CD4-positive, CD25-positive, alpha-beta regulatory T cell (primary cell): ENCODE results near the gene CHRNG. TPM values are rescaled to one million over a fixed set of nuclear protein-coding genes. Genes with fewer than 3 reads are reported as not detected.

Experiments
- ATAC-seq, 2 donors: fragments of 150-1000 bp; cut with Tn5 transposase; one replicate each; pipeline ENCODE4 v1.10.0; 2021; ENCODE audit warnings: low read depth in 2 of 2, moderate number of reproducible peaks in 2 of 2, moderate library complexity in 1 of 2
- DNase-seq, 3 donors: peaks; one replicate each; pipeline versions ENCODE4 v3.0.0 to v3.0.0-alpha.2; 2012 to 2022; ENCODE audit warnings: mixed read lengths in 1 of 3
- H3K27ac ChIP-seq: one replicate; pipeline ENCODE4 v1.7.0; 2013; ENCODE audit warnings: mild to moderate bottlenecking, low read length; ENCODE audit not compliant: insufficient read depth, poor library complexity, severe bottlenecking
- H3K27me3 ChIP-seq: one replicate; pipeline ENCODE4 v1.7.0; 2013; ENCODE audit warnings: low read length; ENCODE audit not compliant: control insufficient read depth, insufficient read depth
- H3K36me3 ChIP-seq: one replicate; pipeline ENCODE4 v1.7.0; 2013; ENCODE audit warnings: mild to moderate bottlenecking, low read length, moderate library complexity; ENCODE audit not compliant: control insufficient read depth, insufficient read depth
- H3K4me1 ChIP-seq: 2 replicates; pipeline ENCODE4 v1.7.0; 2013; ENCODE audit warnings: mild to moderate bottlenecking, low read length; ENCODE audit not compliant: insufficient read depth, control insufficient read depth, poor library complexity, severe bottlenecking
- H3K4me3 ChIP-seq: one replicate; pipeline ENCODE4 v1.7.0; 2013; ENCODE audit warnings: low read depth, mild to moderate bottlenecking, low read length, moderate library complexity
- H3K9me3 ChIP-seq, 2 experiments: 1 replicate in 1 of 2; 2 replicates in 1 of 2; pipeline ENCODE4 v1.7.0; 2013; ENCODE audit warnings: low read length in 2 of 2, mild to moderate bottlenecking in 1 of 2, moderate library complexity in 1 of 2; ENCODE audit not compliant: control insufficient read depth in 2 of 2
- H3K27ac Mint-ChIP-seq, 3 donors: one replicate each; pipeline ENCODE4 v1.8.0; 2020 to 2022; ENCODE audit warnings: mild to moderate bottlenecking in 3 of 3, mixed read lengths in 3 of 3, moderate library complexity in 2 of 3
- H3K27me3 Mint-ChIP-seq: one replicate; pipeline ENCODE4 v1.8.0; 2022; ENCODE audit warnings: mild to moderate bottlenecking, mixed read lengths
- H3K36me3 Mint-ChIP-seq: one replicate; pipeline ENCODE4 v1.8.0; 2020; ENCODE audit warnings: mixed read lengths
- H3K4me1 Mint-ChIP-seq, 4 donors: one replicate each; pipeline ENCODE4 v1.8.0; 2020 to 2022; ENCODE audit warnings: mixed read lengths in 4 of 4, mild to moderate bottlenecking in 1 of 4
- H3K4me3 Mint-ChIP-seq, 4 donors: one replicate each; pipeline ENCODE4 v1.8.0; 2020 to 2022; ENCODE audit warnings: mild to moderate bottlenecking in 4 of 4, mixed read lengths in 4 of 4, moderate library complexity in 3 of 4
- H3K9me3 Mint-ChIP-seq, 7 donors: one replicate each; pipeline ENCODE4 v1.8.0; 2020 to 2022; ENCODE audit warnings: mixed read lengths in 7 of 7, mild to moderate bottlenecking in 3 of 7, moderate library complexity in 2 of 7
- polyA plus RNA-seq, 4 donors: library from polyadenylated mRNA; unstranded; fragments of 300-500 nt; fragmentation: Illumina TruSeq; gene quantifications; one replicate each; pipeline ENCODE4 v1.2.3, GENCODE V29; 2021
- total RNA-seq: library from RNA; stranded (reverse); gene quantifications from one replicate; pipeline ENCODE4 v1.2.3, GENCODE V29; 2022

The CHRNG gene
- total RNA-seq (not detected), polyA plus RNA-seq (under 1 TPM in 1 of 4 donors, not detected in 3; 0.07 TPM)

- no peaks in the 10 kb centered on the region for H3K4me1 ChIP-seq
- ATAC-seq: no peak
- H3K27me3 ChIP-seq: peaks cover 4% of the 10 kb centered on the region
- Mint-ChIP-seq H3K36me3 (no peaks in the 10 kb centered on the region), H3K9me3 (peaks cover 0 to 2% (median 0%) of the 10 kb centered on the region in 7 donors), H3K27ac (no peak within 1 kb of the TSS), H3K4me3 (no peak within 1 kb of the TSS), H3K4me1 (peaks cover 0 to 19% (median 4%) of the 10 kb centered on the region in 4 donors), H3K27me3 (no peaks in the 10 kb centered on the region)
- H3K4me3 ChIP-seq: no peak within 1 kb of the TSS
- H3K9me3 ChIP-seq: no peaks in the 10 kb centered on the region
- H3K27ac ChIP-seq: no peak within 1 kb of the TSS
- no peaks in the 10 kb centered on the region for H3K36me3 ChIP-seq
- DNase-seq: no peak
Observed at GRCh38 chr2:232539298-232540231, at the start of gene CHRNG. TSS of gene CHRNG (plus strand) at chr2:232539692. CDS start at chr2:232539748, 56 bp downstream.

GRCh38 chr2:232490221-232491138, 49.0 kb upstream of the CHRNG start:
- H3K27me3 ChIP-seq: peaks cover 4% of the 10 kb centered on the region
- no peaks in the 10 kb centered on the region for H3K36me3 Mint-ChIP-seq
- H3K4me3 ChIP-seq: no peak overlapping the region
- no peak overlapping the region for H3K27ac Mint-ChIP-seq
- H3K4me1 ChIP-seq: peaks cover 8% of the 10 kb centered on the region
- H3K9me3 Mint-ChIP-seq: peaks cover 0 to 5% (median 0%) of the 10 kb centered on the region in 7 donors
- no peaks in the 10 kb centered on the region for H3K36me3 ChIP-seq
- no peak overlapping the region for H3K4me3 Mint-ChIP-seq
- no peak for ATAC-seq
- peaks cover 0 to 3% (median under 1%) of the 10 kb centered on the region in 4 donors for H3K4me1 Mint-ChIP-seq
- no peaks in the 10 kb centered on the region for H3K9me3 ChIP-seq
- H3K27ac ChIP-seq: no peak overlapping the region
- peaks cover 26% of the 10 kb centered on the region for H3K27me3 Mint-ChIP-seq
- no peak for DNase-seq

GRCh38 chr2:232491139-232491780, 48.2 kb upstream of the CHRNG start:
- Mint-ChIP-seq H3K4me1 (peaks cover 0 to 3% (median under 1%) of the 10 kb centered on the region in 4 donors), H3K9me3 (peaks cover 0 to 5% (median 0%) of the 10 kb centered on the region in 7 donors), H3K4me3 (no peak overlapping the region), H3K27ac (no peak overlapping the region), H3K27me3 (peaks cover 25% of the 10 kb centered on the region), H3K36me3 (no peaks in the 10 kb centered on the region)
- no peaks in the 10 kb centered on the region for H3K9me3 ChIP-seq
- ATAC-seq (no peak), DNase-seq (no peak)
- H3K4me1 ChIP-seq: peaks cover 8% of the 10 kb centered on the region
- H3K4me3 ChIP-seq: no peak overlapping the region
- H3K36me3 ChIP-seq: no peaks in the 10 kb centered on the region
- H3K27me3 ChIP-seq: peaks cover 4% of the 10 kb centered on the region
- H3K27ac ChIP-seq: no peak overlapping the region

GRCh38 chr2:232492236-232492848, 47.1 kb upstream of the CHRNG start:
- H3K9me3 ChIP-seq: no peaks in the 10 kb centered on the region
- peaks cover 25% of the 10 kb centered on the region for H3K27me3 Mint-ChIP-seq
- no peaks in the 10 kb centered on the region for H3K36me3 ChIP-seq
- DNase-seq: no peak
- H3K4me3 Mint-ChIP-seq: no peak overlapping the region
- peaks cover 0 to 3% (median 0%) of the 10 kb centered on the region in 7 donors for H3K9me3 Mint-ChIP-seq
- H3K36me3 Mint-ChIP-seq: no peaks in the 10 kb centered on the region
- H3K27me3 ChIP-seq: peaks cover 4% of the 10 kb centered on the region
- H3K27ac Mint-ChIP-seq: no peak overlapping the region
- no peak for ATAC-seq
- H3K4me3 ChIP-seq: no peak overlapping the region
- H3K27ac ChIP-seq: no peak overlapping the region
- peaks cover 0 to 3% (median under 1%) of the 10 kb centered on the region in 4 donors for H3K4me1 Mint-ChIP-seq
- H3K4me1 ChIP-seq: peaks cover under 1% of the 10 kb centered on the region

GRCh38 chr2:232492963-232493700, 46.4 kb upstream of the CHRNG start:
- Histone ChIP-seq H3K27ac (no peak overlapping the region), H3K27me3 (peaks cover 4% of the 10 kb centered on the region), H3K4me1 (no peaks in the 10 kb centered on the region), H3K9me3 (no peaks in the 10 kb centered on the region), H3K36me3 (no peaks in the 10 kb centered on the region), H3K4me3 (no peak overlapping the region)
- DNase-seq (no peak), ATAC-seq (no peak)
- no peak overlapping the region for H3K27ac Mint-ChIP-seq
- H3K9me3 Mint-ChIP-seq: peaks cover 0 to 3% (median 0%) of the 10 kb centered on the region in 7 donors
- peaks cover 0 to 3% (median under 1%) of the 10 kb centered on the region in 4 donors for H3K4me1 Mint-ChIP-seq
- H3K27me3 Mint-ChIP-seq: peaks cover 23% of the 10 kb centered on the region
- H3K4me3 Mint-ChIP-seq: no peak overlapping the region
- H3K36me3 Mint-ChIP-seq: no peaks in the 10 kb centered on the region

- DNase-seq: no peak
- Mint-ChIP-seq H3K4me3 (no peak overlapping the region), H3K9me3 (peaks cover 0 to 5% (median 0%) of the 10 kb centered on the region in 7 donors), H3K27me3 (peaks cover 19% of the 10 kb centered on the region), H3K4me1 (no peaks in the 10 kb centered on the region), H3K27ac (no peak overlapping the region), H3K36me3 (peaks cover 4% of the 10 kb centered on the region)
- no peak overlapping the region for H3K27ac ChIP-seq
- H3K4me3 ChIP-seq: no peak overlapping the region
- H3K36me3 ChIP-seq: no peaks in the 10 kb centered on the region
- ATAC-seq: no peak
- H3K4me1 ChIP-seq: no peaks in the 10 kb centered on the region
- no peaks in the 10 kb centered on the region for H3K27me3 ChIP-seq
- no peaks in the 10 kb centered on the region for H3K9me3 ChIP-seq
Observed at GRCh38 chr2:232493701-232494474, 45.6 kb upstream of the CHRNG start.
